BLaER1 treated with 17β-estradiol and CSF1 and Interleukin-3, amounts not matched to agents 10 nM and 100 nM (cell line): ENCODE measurements around the gene SLC17A3.

ENCODE experiments used
- H3K27ac ChIP-seq, 11 experiments: shearing (Covaris generic); formaldehyde crosslinking; 2 replicates each; pipeline ENCODE4 v1.8.1; 2022
- H3K27me3 ChIP-seq, 11 experiments: shearing (Covaris generic); formaldehyde crosslinking; 2 replicates each; pipeline ENCODE4 v1.8.1; 2022
- H3K36me3 ChIP-seq, 11 experiments: shearing (Covaris generic); formaldehyde crosslinking; 2 replicates each; pipeline ENCODE4 v1.8.1; 2022
- H3K4me1 ChIP-seq, 10 experiments: shearing (Covaris generic); formaldehyde crosslinking; 2 replicates each; pipeline ENCODE4 v1.8.1; 2022
- H3K4me2 ChIP-seq, 11 experiments: shearing (Covaris generic); formaldehyde crosslinking; 2 replicates each; pipeline ENCODE4 v1.8.1; 2022
- H3K4me3 ChIP-seq, 10 experiments: shearing (Covaris generic); formaldehyde crosslinking; 2 replicates each; pipeline ENCODE4 v1.8.1; 2022
- H3K9ac ChIP-seq, 11 experiments: shearing (Covaris generic); formaldehyde crosslinking; 2 replicates each; pipeline ENCODE4 v1.8.1; 2022
- H3K9me3 ChIP-seq, 11 experiments: shearing (Covaris generic); formaldehyde crosslinking; replicated peaks in 1 of 11; 2 replicates each; pipeline ENCODE4 v1.8.1; 2022
- H4K20me1 ChIP-seq, 11 experiments: shearing (Covaris generic); formaldehyde crosslinking; 2 replicates each; pipeline ENCODE4 v1.8.1; 2022
- Cebpa-rat ChIP-seq, 11 experiments: shearing (Covaris generic); IDR thresholded peaks; 2 replicates each; pipeline ENCODE4 v1.8.1; 2022

Gene SLC17A3

GRCh38 chr6:25862199-25862598, 11.8 kb downstream of the SLC17A3 start:
- TF ChIP-seq Cebpa-rat (IDR thresholded peaks at IDR 0.05), result no peak
- no peak overlapping the region for H3K27ac ChIP-seq
- H3K9ac ChIP-seq, result no peak overlapping the region
- H4K20me1 ChIP-seq, result no peaks in the 10 kb centered on the region
- H3K9me3 ChIP-seq, result no peaks in the 10 kb centered on the region
- H3K27me3 ChIP-seq, result no peaks in the 10 kb centered on the region
- no peak overlapping the region for H3K4me2 ChIP-seq
- no peaks in the 10 kb centered on the region for H3K36me3 ChIP-seq
- no peak overlapping the region for H3K4me3 ChIP-seq
- H3K4me1 ChIP-seq, result peaks cover 0 to 6% (median 0%) of the 10 kb centered on the region in 10 experiments; a peak in 2 of 20 replicates

DNA sequence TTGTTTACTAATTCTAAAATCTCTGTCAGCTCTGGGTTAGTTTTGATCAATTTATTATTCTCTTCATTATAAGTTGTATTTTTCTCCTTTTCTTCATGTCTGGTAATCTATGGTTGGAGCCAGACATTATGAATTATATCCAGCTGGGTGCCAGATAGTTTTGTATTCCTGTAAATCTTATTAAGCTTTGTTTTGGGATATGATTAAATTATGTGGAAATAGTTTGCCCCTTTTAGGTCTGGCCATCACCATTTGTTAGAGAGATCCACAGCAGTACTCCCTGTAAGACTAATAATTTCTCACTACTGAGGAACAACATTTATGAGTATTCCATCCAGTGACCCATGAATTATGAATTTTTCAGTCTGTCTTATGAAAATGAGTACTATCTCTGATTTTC, 21.3 kb downstream of the SLC17A3 start:
- Histone ChIP-seq H3K9ac (no peak overlapping the region), H4K20me1 (no peaks in the 10 kb centered on the region), H3K4me2 (no peak overlapping the region), H3K9me3 (no peaks in the 10 kb centered on the region), H3K27me3 (no peaks in the 10 kb centered on the region), H3K36me3 (no peaks in the 10 kb centered on the region), H3K4me3 (no peak overlapping the region), H3K27ac (no peak overlapping the region), H3K4me1 (no peaks in the 10 kb centered on the region)
- no peak for TF ChIP-seq Cebpa-rat (IDR thresholded peaks at IDR 0.05)

DNA sequence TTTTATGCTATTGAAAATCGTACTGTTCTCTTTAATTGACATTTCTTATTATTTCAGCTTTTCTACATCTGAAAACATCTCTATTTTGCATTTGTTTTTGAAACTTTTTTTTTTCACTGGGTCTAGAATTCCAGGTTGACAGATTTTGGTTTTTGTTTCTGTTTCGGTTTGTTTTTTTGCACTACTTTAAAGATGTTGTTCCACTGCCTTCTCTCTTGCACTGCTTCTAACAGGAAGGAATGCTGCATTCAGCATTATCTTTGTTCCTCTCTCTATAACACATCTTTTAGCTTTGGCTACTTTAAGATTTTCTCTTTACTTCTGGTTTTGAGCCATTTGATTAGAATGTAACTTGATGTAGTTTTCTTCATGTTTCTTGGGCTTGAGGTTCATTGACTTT, 22.1 kb downstream of the SLC17A3 start:
- Histone ChIP-seq H3K27ac (no peak overlapping the region), H3K9me3 (no peaks in the 10 kb centered on the region), H3K36me3 (no peaks in the 10 kb centered on the region), H3K27me3 (no peaks in the 10 kb centered on the region), H4K20me1 (no peaks in the 10 kb centered on the region), H3K4me2 (no peak overlapping the region), H3K4me3 (no peak overlapping the region), H3K4me1 (no peaks in the 10 kb centered on the region), H3K9ac (no peak overlapping the region)
- no peak for TF ChIP-seq Cebpa-rat (IDR thresholded peaks at IDR 0.05)

- Histone ChIP-seq H4K20me1 (no peaks in the 10 kb centered on the region), H3K4me1 (no peaks in the 10 kb centered on the region), H3K9ac (no peak overlapping the region), H3K9me3 (no peaks in the 10 kb centered on the region), H3K4me3 (no peak overlapping the region), H3K27me3 (no peaks in the 10 kb centered on the region), H3K36me3 (no peaks in the 10 kb centered on the region), H3K4me2 (no peak overlapping the region), H3K27ac (no peak overlapping the region)
- no peak for TF ChIP-seq Cebpa-rat (IDR thresholded peaks at IDR 0.05)
Observed at GRCh38 chr6:25844518-25844917, 29.5 kb downstream of the SLC17A3 start.

- no peaks in the 10 kb centered on the region for H3K36me3 ChIP-seq
- no peak overlapping the region for H3K4me3 ChIP-seq
- no peaks in the 10 kb centered on the region for H3K9me3 ChIP-seq
- H3K27ac ChIP-seq, result no peak overlapping the region
- no peak for TF ChIP-seq Cebpa-rat (IDR thresholded peaks at IDR 0.05)
- no peaks in the 10 kb centered on the region for H3K4me1 ChIP-seq
- H3K27me3 ChIP-seq, result no peaks in the 10 kb centered on the region
- H3K4me2 ChIP-seq, result no peak overlapping the region
- H3K9ac ChIP-seq, result no peak overlapping the region
- no peaks in the 10 kb centered on the region for H4K20me1 ChIP-seq
Observed at GRCh38 chr6:25842526-25842925, 31.5 kb downstream of the SLC17A3 start.

DNA sequence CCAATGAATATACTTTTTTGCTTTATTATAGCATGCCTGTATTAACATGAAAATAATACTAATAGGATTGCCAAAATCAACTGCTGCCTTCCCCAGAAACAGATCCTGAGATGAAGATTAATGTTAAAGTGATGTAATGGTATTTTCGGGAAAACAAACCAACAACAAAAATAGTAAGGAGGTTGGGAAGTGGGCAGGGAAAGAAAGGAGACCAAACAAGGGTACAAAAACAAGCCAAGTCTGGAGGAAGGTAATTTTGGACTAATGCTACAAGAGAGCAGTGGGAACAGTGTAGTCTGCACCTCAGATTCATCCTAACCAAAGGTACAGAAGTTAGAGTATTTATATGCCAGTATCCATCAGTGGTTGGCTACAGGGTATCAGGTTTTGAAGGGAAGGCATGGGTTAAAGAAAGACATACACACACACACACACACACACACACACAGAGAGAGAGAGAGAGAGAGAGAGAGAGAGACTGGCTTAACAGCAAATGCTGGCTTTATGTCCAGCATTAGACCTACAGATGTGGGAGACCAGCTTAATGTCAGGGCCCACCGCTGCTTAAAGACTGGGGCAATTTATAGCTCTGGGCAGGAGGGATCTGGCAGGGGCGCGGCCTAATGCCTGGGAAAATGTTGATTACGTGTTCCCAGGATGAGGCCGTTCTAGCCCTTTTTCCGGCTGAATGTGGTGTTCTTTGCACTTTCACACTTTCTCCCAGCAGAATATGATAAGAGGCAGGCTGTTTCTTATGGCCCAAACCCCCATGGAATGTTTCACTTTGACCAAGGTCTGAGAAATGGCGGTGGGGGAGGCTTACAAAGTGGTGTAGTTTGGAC, 38.4 kb downstream of the SLC17A3 start:
- no peak overlapping the region for H3K4me2 ChIP-seq
- H3K4me1 ChIP-seq, result no peaks in the 10 kb centered on the region
- H3K27ac ChIP-seq, result no peak overlapping the region

DNA sequence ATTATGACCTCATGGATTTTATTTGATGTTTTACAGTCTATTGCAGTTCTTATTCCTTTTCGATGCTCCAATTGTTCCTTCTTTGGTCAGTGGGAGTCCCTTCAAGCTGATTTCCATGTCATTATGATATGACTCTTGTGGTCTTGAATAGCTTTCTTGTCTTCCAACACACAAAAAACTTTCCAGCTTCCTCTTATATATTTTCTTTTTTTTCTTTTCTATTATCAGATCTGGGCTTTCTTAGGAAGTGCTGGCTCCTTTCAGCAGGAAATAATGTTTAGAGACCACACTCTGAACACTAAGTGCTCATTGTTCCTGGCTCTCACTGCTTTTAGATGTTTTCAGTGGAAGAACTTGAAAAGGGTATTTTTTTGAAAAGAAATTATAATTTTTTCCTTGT, 39.1 kb downstream of the SLC17A3 start:
- H3K4me2 ChIP-seq, result no peak overlapping the region
- no peaks in the 10 kb centered on the region for H4K20me1 ChIP-seq
- no peaks in the 10 kb centered on the region for H3K36me3 ChIP-seq
- no peak for TF ChIP-seq Cebpa-rat (IDR thresholded peaks at IDR 0.05)
- H3K4me1 ChIP-seq, result no peaks in the 10 kb centered on the region
- no peaks in the 10 kb centered on the region for H3K27me3 ChIP-seq
- no peaks in the 10 kb centered on the region for H3K9me3 ChIP-seq
- no peak overlapping the region for H3K9ac ChIP-seq
- no peak overlapping the region for H3K4me3 ChIP-seq
- no peak overlapping the region for H3K27ac ChIP-seq

More for the DNA sequence above, 38.4 kb downstream of the SLC17A3 start:
- Histone ChIP-seq H4K20me1 (no peaks in the 10 kb centered on the region), H3K9ac (no peak overlapping the region), H3K9me3 (no peaks in the 10 kb centered on the region), H3K27me3 (no peaks in the 10 kb centered on the region), H3K36me3 (no peaks in the 10 kb centered on the region), H3K4me3 (no peak overlapping the region)
- TF ChIP-seq Cebpa-rat (IDR thresholded peaks at IDR 0.05), result no peak

DNA sequence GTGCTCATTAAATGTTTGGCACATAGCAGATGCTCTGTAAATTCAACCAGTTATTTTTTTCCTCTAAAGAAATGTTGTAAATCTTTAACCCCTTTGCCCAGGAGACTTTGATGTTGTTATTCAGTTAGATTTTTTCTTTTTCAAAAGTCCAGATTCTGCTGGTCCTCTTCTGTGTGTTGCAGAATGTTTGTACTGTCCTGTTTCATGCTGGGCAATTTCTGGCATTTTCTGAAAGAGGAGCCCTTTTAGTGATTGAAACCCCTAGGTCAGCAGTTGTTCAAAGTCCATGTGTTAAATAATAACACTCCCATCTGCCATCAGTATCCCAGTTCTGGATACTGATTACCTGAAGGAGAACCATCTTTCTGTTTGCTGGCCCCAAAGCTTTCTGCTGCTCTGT, 40.9 kb downstream of the SLC17A3 start:
- Histone ChIP-seq H3K27ac (no peak overlapping the region), H3K9me3 (no peaks in the 10 kb centered on the region), H3K36me3 (no peaks in the 10 kb centered on the region), H4K20me1 (no peaks in the 10 kb centered on the region), H3K4me3 (no peak overlapping the region), H3K27me3 (no peaks in the 10 kb centered on the region), H3K4me2 (no peak overlapping the region), H3K4me1 (no peaks in the 10 kb centered on the region), H3K9ac (no peak overlapping the region)
- no peak for TF ChIP-seq Cebpa-rat (IDR thresholded peaks at IDR 0.05)

- Histone ChIP-seq H3K4me3 (no peak overlapping the region), H4K20me1 (no peaks in the 10 kb centered on the region), H3K27me3 (no peaks in the 10 kb centered on the region), H3K9ac (no peak overlapping the region), H3K4me2 (no peak overlapping the region), H3K4me1 (no peaks in the 10 kb centered on the region), H3K36me3 (no peaks in the 10 kb centered on the region), H3K27ac (no peak overlapping the region), H3K9me3 (no peaks in the 10 kb centered on the region)
- no peak for TF ChIP-seq Cebpa-rat (IDR thresholded peaks at IDR 0.05)
Observed at GRCh38 chr6:25832670-25833069, 41.4 kb downstream of the SLC17A3 start.

DNA sequence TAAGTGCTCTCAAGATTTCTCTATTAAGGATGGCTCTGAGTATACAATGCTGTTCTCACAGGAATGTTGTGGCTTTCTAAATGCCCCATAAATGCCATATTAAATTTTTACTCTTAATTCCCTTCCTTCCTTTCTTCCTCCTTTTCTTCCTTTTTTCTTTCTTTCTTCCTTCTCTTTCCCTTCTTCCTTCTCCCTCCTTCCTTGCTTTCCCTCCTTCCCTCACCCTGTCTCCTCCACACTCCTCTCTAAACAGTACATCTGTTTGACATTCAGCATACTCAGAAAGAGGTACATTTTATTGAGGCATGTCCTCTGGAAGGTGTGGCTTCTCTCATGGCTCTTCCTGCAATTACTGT, 41.8 kb downstream of the SLC17A3 start:
- no peak for TF ChIP-seq Cebpa-rat (IDR thresholded peaks at IDR 0.05)
- Histone ChIP-seq H3K36me3 (no peaks in the 10 kb centered on the region), H3K9me3 (no peaks in the 10 kb centered on the region), H3K4me1 (no peaks in the 10 kb centered on the region), H3K4me3 (no peak overlapping the region), H3K27me3 (no peaks in the 10 kb centered on the region), H3K4me2 (no peak overlapping the region), H3K9ac (no peak overlapping the region), H3K27ac (no peak overlapping the region), H4K20me1 (no peaks in the 10 kb centered on the region)
